Peyer's patch (tissue), 4 donors: ENCODE results near the gene SLC16A13. TPM values are rescaled to one million over a fixed set of nuclear protein-coding genes. Genes with fewer than 3 reads are reported as not detected.
A peak's percentile ranks its signal among the peaks of the same experiment; 100 is the strongest.

Source experiments
- DNase-seq, 3 donors: peaks; one replicate each; pipeline ENCODE4 v3.0.0-alpha.2; 2017 to 2019
- H3K27ac ChIP-seq, 4 donors: fragments of 200-600 bp; sonication (generic); one replicate each; pipeline ENCODE4 v1.5.1; 2016 to 2019
- H3K27me3 ChIP-seq, 2 donors: fragments of 200-600 bp; sonication (generic); one replicate each; pipeline ENCODE4 v1.5.1; 2019
- H3K36me3 ChIP-seq, 3 donors: fragments of 200-600 bp; sonication (generic); one replicate each; pipeline ENCODE4 v1.5.1; 2016 to 2019
- H3K4me1 ChIP-seq, 4 donors: fragments of 200-600 bp; sonication (generic); one replicate each; pipeline ENCODE4 v1.5.1; 2016 to 2019
- H3K4me3 ChIP-seq, 4 donors: fragments of 200-600 bp; sonication (generic); 1 replicate in 3 of 4; 2 replicates in 1 of 4; pipeline ENCODE4 v1.5.1; 2016 to 2019; ENCODE audit warnings: mild to moderate bottlenecking in 1 of 4
- H3K9me3 ChIP-seq, 4 donors: fragments of 200-600 bp; sonication (generic); one replicate each; pipeline ENCODE4 v1.5.1; 2016 to 2019; ENCODE audit warnings: mild to moderate bottlenecking in 1 of 4
- POLR2A ChIP-seq, 2 donors: fragments of 450-650 bp; IDR thresholded peaks; one replicate each; pipeline ENCODE4 v1.5.1; 2017; ENCODE audit warnings: antibody characterized with exemption in 2 of 2, mild to moderate bottlenecking in 2 of 2, moderate library complexity in 2 of 2
- total RNA-seq, 4 donors: library from RNA; depleted of rRNA; stranded (reverse); fragments of >200 nt; gene quantifications; one replicate each; pipeline ENCODE4 v1.1.0, GENCODE V29; 2016
- TF ChIP-seq, protein P1 (sequence below), 6 experiments: fragments of 450-650 bp in 4 of 6; fragments of 200-600 bp in 2 of 6; sonication (generic) in 1 of 6; IDR thresholded peaks; one replicate each; pipeline ENCODE4 v1.5.1; 2017 to 2019; ENCODE audit warnings: antibody characterized with exemption in 6 of 6, mild to moderate bottlenecking in 3 of 6, moderate library complexity in 1 of 6

The SLC16A13 gene
- total RNA-seq, 4 donors from 2014 or later = 7.5 to 16.4 (median 8.8) TPM

GRCh38 chr17:7039832-7040231 lies 4.0 kb downstream of the SLC16A13 start:
- Histone ChIP-seq H3K4me3 (no peak overlapping the region), H3K9me3 (no peaks in the 10 kb centered on the region), H3K4me1 (peaks cover 7 to 43% (median 28%) of the 10 kb centered on the region in 4 donors), H3K36me3 (no peaks in the 10 kb centered on the region), H3K27ac (no peak overlapping the region), H3K27me3 (peaks cover 0 to 6% of the 10 kb centered on the region in 2 donors)
- DNase-seq = no peak
- TF ChIP-seq, protein P1, sequence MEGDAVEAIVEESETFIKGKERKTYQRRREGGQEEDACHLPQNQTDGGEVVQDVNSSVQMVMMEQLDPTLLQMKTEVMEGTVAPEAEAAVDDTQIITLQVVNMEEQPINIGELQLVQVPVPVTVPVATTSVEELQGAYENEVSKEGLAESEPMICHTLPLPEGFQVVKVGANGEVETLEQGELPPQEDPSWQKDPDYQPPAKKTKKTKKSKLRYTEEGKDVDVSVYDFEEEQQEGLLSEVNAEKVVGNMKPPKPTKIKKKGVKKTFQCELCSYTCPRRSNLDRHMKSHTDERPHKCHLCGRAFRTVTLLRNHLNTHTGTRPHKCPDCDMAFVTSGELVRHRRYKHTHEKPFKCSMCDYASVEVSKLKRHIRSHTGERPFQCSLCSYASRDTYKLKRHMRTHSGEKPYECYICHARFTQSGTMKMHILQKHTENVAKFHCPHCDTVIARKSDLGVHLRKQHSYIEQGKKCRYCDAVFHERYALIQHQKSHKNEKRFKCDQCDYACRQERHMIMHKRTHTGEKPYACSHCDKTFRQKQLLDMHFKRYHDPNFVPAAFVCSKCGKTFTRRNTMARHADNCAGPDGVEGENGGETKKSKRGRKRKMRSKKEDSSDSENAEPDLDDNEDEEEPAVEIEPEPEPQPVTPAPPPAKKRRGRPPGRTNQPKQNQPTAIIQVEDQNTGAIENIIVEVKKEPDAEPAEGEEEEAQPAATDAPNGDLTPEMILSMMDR (IDR thresholded peaks at IDR 0.05) = no peak
- no peak for TF ChIP-seq POLR2A (IDR thresholded peaks at IDR 0.05)

- peak; percentile 37 to 60 (median 55) for DNase-seq
- Histone ChIP-seq H3K4me3 (peak overlapping the region; percentile 26 to 58 (median 54)), H3K9me3 (no peaks in the 10 kb centered on the region), H3K4me1 (peaks cover 9 to 47% (median 24%) of the 10 kb centered on the region in 4 donors), H3K36me3 (no peaks in the 10 kb centered on the region), H3K27ac (peak overlapping the region in 1 of 4 donors; percentile 68), H3K27me3 (peaks cover 0 to 6% of the 10 kb centered on the region in 2 donors)
- no peak for TF ChIP-seq POLR2A (IDR thresholded peaks at IDR 0.05)
- TF ChIP-seq, protein P1 (IDR thresholded peaks at IDR 0.05) = no peak
Observed at GRCh38 chr17:7041607-7042500, 6.0 kb downstream of the SLC16A13 start.

- peaks cover 0 to 6% of the 10 kb centered on the region in 2 donors for H3K27me3 ChIP-seq
- peaks cover 9 to 53% (median 24%) of the 10 kb centered on the region in 4 donors for H3K4me1 ChIP-seq
- H3K9me3 ChIP-seq = no peaks in the 10 kb centered on the region
- peak in 2 of 3 donors; percentile 27 to 53 for DNase-seq
- no peaks in the 10 kb centered on the region for H3K36me3 ChIP-seq
- peak overlapping the region; percentile 26 to 58 (median 54) for H3K4me3 ChIP-seq
- no peak for TF ChIP-seq POLR2A (IDR thresholded peaks at IDR 0.05)
- TF ChIP-seq, protein P1 (IDR thresholded peaks at IDR 0.05) = no peak
- peak overlapping the region in 1 of 4 donors; percentile 68 for H3K27ac ChIP-seq
Observed at GRCh38 chr17:7042501-7043181, 6.8 kb downstream of the SLC16A13 start.

GRCh38 chr17:7043182-7043496 lies 7.3 kb downstream of the SLC16A13 start:
- DNase-seq = peak in 1 of 3 donors; percentile 62
- Histone ChIP-seq H3K36me3 (no peaks in the 10 kb centered on the region), H3K9me3 (no peaks in the 10 kb centered on the region), H3K27ac (peak overlapping the region in 2 of 4 donors; percentile 17 to 68), H3K27me3 (peaks cover 0 to 6% of the 10 kb centered on the region in 2 donors), H3K4me3 (peak overlapping the region; percentile 26 to 58 (median 54)), H3K4me1 (peaks cover 9 to 52% (median 24%) of the 10 kb centered on the region in 4 donors)
- no peak for TF ChIP-seq POLR2A (IDR thresholded peaks at IDR 0.05)

DNA sequence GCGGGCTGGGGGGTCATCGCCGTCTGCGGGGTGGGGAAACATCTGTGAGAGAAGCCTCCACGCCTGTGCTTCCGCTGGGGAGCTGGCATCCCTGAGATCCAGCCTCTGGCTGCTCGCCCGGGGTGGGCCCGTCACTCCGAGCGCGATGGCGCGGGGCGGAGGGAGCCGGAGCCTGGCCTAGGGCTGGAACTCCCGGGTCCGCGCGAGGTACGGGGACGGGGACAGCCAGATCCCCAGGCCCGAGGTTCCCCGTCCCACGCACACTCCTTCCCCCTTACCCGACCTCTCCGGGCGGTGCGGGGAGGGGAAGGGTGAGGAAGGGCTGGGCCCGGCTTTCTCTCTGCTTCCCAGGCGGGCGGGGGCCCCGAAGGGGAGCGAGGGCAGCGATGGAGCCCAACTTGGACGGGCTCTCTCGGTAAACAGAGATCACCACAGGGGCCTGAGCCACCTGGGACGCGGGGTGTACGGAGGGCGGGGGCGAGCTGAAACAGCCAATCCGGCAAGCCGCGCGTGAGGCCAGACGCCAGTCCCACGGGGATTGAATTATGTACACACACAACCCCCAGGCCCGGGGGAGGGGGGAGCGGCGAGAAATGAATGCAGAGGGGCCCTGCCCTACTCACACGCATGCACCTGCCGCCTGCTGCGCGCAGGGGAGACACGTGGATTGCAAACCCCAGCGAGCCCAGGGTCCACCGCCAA lies 7.8 kb downstream of the SLC16A13 start, which contains the start of gene SLC16A11:
SLC16A11 (minus strand) TSS at position 596 of the 702 bp plus-strand sequence; CDS start at position 17, 579 bp downstream.
- peak; percentile 61 to 83 (median 78) for DNase-seq
- peaks cover 9 to 48% (median 24%) of the 10 kb centered on the region in 4 donors for H3K4me1 ChIP-seq
- H3K27me3 ChIP-seq = peaks cover 0 to 6% of the 10 kb centered on the region in 2 donors
- H3K27ac ChIP-seq = peak within 1 kb of the TSS in 2 of 4 donors; percentile 17 to 68
- no peaks in the 10 kb centered on the region for H3K9me3 ChIP-seq
- TF ChIP-seq, protein P1 (IDR thresholded peaks at IDR 0.05) = no peak
- no peak for TF ChIP-seq POLR2A (IDR thresholded peaks at IDR 0.05)
- H3K36me3 ChIP-seq = no peaks in the 10 kb centered on the region
- H3K4me3 ChIP-seq = peak within 1 kb of the TSS; percentile 26 to 58 (median 54)
